Suppressor macrophage (primary cell): Measurements from ENCODE around the gene GAS1.

ENCODE experiments used
- DNase-seq, 4 experiments: peaks; one replicate each; pipeline ENCODE4 v3.0.0-alpha.2; 2020 to 2022
- total RNA-seq, 17 experiments: gene quantifications; one replicate each; lab custom pipeline; 2026; ENCODE audit warnings: mixed read lengths in 6 of 17, inconsistent platforms in 3 of 17; lab: John Stamatoyannopoulos, UW

The GAS1 gene, protein sequence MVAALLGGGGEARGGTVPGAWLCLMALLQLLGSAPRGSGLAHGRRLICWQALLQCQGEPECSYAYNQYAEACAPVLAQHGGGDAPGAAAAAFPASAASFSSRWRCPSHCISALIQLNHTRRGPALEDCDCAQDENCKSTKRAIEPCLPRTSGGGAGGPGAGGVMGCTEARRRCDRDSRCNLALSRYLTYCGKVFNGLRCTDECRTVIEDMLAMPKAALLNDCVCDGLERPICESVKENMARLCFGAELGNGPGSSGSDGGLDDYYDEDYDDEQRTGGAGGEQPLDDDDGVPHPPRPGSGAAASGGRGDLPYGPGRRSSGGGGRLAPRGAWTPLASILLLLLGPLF
- 0 to 1.8 (median 0.25) reads per million in 17 experiments for total RNA-seq

- DNase-seq: peak; percentile 69 to 85 (median 82)
Observed at GRCh38 chr9:86947146-86948073, at the start of gene GAS1. TSS of gene GAS1 (minus strand) at chr9:86947506. CDS start at chr9:86946779, 727 bp downstream.

GRCh38 chr9:86994231-86994630 lies 46.9 kb upstream of the GAS1 start:
- no peak for DNase-seq

- no peak for DNase-seq
Observed at GRCh38 chr9:86993830-86994229, 46.5 kb upstream of the GAS1 start.

DNA sequence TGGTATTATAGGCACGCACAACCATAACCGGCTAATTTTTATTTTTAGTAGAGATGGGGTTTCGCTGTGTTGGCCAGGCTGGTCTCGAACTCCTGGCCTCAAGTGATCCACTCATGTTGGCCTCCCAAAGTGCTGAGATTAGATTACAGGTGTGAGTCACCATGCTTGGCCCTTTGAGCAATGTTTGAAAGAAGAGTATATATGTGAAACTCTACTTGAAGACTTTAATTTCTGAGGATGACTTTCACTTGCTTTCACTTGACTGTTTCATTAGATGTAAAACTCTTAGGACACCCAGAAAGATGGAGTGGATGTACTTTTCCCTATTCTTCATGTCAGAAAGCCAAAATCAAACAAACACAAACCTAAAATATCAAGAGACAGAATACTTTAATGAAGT lies 43.8 kb upstream of the GAS1 start:
- no peak for DNase-seq

DNA sequence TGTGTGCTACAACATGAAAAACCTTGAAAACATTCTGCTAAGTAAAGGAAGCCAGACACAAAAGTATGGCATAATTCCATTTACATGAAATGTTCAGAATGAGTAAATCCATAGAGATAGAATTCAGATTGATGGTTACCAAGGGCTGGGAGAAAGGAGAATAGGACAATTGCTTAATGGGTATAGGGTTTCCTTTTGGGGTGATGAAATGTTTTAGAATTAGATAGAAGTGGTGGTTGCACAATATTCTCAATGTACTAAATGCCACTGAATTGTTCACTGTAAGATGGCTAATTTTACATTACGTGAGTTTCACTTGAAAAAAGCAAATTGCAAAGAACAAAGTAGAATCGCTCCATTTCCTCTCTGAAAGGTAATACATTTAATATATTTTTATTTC lies 43.0 kb upstream of the GAS1 start:
- DNase-seq: no peak

DNA sequence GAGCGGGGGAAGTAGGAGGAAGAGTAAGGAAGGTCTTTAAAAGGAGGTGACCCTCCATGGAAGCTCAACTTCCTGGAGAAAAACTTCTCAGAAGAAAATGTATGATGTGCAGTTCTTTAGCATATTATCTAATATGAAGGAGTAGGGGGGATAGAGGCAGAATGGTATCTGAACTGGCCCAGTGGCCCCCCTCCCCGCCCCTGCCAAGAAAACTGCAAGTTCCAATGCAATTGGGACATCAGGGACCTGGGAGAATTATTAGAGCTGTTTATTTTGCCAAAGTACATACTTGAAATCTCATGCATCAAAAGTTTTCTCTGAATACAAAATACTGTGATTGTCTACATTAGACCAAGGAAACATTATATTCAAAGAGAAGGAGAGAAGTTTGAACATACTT lies 40.6 kb upstream of the GAS1 start:
- DNase-seq: no peak

DNA sequence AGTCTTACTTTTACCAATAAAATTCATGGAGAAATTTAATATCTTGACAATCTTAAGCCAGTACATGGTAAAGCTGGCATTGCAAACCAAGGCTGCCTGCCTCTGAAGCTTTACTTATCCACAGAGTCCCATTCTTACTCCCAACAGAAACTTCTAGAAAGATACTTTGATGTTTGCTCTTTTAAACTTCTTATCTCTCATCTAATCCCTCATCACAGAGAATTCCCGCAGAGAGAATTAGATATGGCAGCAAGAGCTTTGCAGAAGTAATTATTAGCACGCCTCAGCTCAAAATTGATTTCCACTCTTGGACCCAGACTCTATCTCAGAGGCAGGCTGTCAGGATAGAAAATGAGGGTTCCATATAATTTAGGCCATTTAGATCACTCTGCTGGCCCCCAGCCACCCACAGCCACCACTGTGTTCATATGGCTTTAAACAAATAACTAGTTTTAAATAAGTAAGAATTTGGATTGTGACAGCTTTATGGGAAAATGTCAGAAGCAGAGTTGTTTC lies 37.9 kb upstream of the GAS1 start:
- no peak for DNase-seq

- no peak for DNase-seq
Observed at GRCh38 chr9:86983620-86984259, 36.4 kb upstream of the GAS1 start.

DNA sequence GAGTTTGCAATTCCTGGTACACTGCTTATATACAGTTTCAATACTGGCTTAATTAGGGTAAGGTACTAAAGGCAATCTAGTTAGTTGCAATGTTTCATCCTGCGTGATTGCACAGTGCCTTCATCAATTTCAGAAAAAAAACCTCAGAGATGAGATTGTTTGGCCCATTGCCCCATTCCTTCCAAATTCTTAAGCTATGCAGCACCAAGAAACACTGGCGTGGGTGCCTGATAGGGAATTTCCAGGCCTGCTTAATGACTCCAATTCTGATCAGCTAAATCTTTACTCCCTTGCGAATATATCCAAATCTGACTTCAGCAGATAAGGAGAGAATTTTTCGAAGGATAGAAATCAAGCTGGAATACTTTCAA lies 35.9 kb upstream of the GAS1 start:
- DNase-seq: no peak

GRCh38 chr9:86980802-86981201 lies 33.5 kb upstream of the GAS1 start:
- no peak for DNase-seq

DNA sequence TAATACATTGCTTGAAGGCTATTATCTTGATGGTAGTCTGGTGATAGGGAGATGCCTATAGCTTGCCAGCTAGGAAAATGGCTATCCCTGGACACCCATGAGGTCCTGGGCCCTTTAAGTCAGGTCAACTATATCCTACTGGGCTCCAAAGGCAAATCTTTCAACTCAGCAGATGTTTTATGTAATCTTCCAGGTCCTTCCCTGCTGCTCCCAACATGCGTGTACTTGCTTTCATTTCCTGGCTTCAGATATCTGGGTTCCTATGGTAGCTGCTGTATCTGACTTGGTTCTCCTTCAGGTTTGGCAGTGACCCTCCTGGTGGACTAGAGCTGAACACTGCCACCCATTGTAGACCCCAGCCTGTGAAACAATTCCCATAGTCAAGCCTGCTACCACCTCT lies 32.4 kb upstream of the GAS1 start:
- DNase-seq: no peak

DNA sequence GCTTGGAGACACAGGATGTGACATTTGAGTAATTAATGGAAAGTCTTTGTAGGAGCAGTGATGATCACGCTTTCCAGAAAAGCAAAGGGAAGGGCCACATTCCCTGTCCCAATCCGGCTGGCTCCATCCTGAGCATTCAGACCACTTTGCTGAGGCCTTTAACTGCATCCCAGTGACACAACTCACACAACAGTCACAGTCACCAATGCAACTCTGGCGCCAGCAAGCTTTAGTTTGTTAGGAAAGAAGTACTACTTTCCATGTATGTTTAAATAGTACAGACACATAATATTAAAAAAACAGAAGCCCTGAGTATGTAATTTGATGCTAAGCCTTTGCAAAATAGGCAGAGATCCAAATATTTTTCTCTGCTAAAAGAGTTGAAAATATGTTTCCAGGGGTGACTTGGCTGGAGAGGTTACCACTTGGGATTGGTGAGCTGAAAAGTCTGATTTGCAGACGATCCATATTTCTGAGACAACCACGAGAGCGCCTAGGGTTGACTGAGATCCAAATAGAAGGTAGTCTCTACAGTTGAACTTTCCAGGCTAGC lies 31.7 kb upstream of the GAS1 start:
- no peak for DNase-seq

GRCh38 chr9:86978413-86978812 lies 31.1 kb upstream of the GAS1 start:
- no peak for DNase-seq

GRCh38 chr9:86977205-86977835 lies 30.0 kb upstream of the GAS1 start:
- no peak for DNase-seq

DNA sequence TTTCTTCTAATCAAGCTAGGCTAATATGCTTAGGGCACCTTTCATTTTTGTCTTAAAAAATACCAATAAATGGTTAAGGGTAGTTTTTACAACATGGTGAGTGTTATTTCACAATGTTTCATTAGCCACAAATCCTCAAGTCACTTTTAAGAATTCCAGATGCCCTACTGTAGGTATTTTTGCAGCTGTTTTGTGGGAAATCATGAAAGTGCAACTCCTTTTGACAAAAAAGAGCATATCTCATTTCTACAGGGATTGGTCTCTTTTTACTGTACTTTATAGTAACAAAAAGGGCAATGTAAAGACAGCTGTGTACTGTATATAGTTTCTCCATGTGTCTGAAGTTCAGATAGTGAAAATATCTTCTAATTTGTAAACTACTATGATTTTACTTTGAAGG lies 28.3 kb upstream of the GAS1 start:
- DNase-seq: no peak

- DNase-seq: no peak
Observed at GRCh38 chr9:86975036-86975435, 27.7 kb upstream of the GAS1 start.

GRCh38 chr9:86974421-86974820 lies 27.1 kb upstream of the GAS1 start:
- DNase-seq: no peak

- DNase-seq: no peak
Observed at GRCh38 chr9:86971742-86972141, 24.4 kb upstream of the GAS1 start.

- no peak for DNase-seq
Observed at GRCh38 chr9:86968258-86968920, 21.1 kb upstream of the GAS1 start.

DNA sequence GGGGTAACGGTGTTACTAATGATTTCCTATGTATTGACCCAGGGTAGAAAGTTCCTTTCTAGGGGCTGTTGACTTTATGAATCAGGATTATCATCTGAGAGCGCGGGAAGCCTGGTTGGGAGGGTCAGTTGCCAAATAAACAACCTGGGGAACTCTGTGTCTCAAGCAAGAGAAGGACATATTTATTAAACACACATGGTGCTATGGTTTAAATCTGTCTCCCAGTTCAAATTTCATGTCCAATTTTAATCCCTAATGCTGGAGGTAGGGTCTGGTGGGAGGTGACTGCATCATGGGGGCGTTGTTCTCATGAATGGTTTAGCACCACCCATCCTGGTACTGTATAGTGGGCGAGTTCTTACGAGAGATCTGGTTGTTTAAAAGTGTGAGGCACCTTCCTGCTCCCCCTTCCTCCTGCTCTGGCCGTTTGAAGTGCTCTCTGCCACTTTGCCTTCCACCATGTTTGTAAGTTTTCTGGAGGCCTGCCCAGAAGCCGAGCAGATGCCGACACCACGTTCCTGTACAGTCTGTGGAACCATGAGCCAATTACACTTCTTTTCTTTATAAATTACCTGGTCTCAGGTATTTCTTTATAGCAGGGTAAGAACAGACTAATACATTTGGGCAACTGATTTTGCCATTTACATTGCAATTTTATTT lies 19.7 kb upstream of the GAS1 start:
- DNase-seq: no peak
